CD4-positive, alpha-beta memory T cell (primary cell): Measurements from ENCODE around the gene EPS8L1. TPM values are rescaled to one million over a fixed set of nuclear protein-coding genes. Genes with fewer than 3 reads are reported as not detected.
"Not testable (repeated sequence)": the region's sequence is repeated elsewhere in the genome, so short reads cannot be mapped to it uniquely, and the experiment has no call there.

Experiments used
- CTCF ChIA-PET: fragments of 350-600 bp; sonication (Branson Sonifier 250); formaldehyde crosslinking; loops from one replicate; lab custom pipeline; 2021; ENCODE audit warnings: inconsistent platforms; ENCODE audit not compliant: partially characterized antibody; lab: Charles Lee
- POLR2A ChIA-PET: fragments of 350-600 bp; sonication (Branson Sonifier 250); formaldehyde crosslinking; loops from one replicate; lab custom pipeline; 2021; ENCODE audit not compliant: partially characterized antibody; lab: Charles Lee
- DNase-seq, 5 donors: peaks; one replicate each; pipeline versions ENCODE4 v3.0.0 to v3.0.0-alpha.2; 2020 to 2022; ENCODE audit warnings: mixed read lengths in 1 of 5
- H3K27ac ChIP-seq: one replicate; pipeline ENCODE4 v1.7.0; 2013; ENCODE audit warnings: low read depth, low read length
- H3K27me3 ChIP-seq: 2 replicates; pipeline ENCODE4 v1.7.0; 2013; ENCODE audit warnings: mild to moderate bottlenecking, low read length, moderate library complexity; ENCODE audit not compliant: insufficient read depth
- H3K36me3 ChIP-seq: 2 replicates; pipeline ENCODE4 v1.7.0; 2013; ENCODE audit warnings: mild to moderate bottlenecking, low read length, moderate library complexity; ENCODE audit not compliant: insufficient read depth
- H3K4me1 ChIP-seq: 2 replicates; pipeline ENCODE4 v1.7.0; 2013; ENCODE audit warnings: mild to moderate bottlenecking, low read length, moderate library complexity; ENCODE audit not compliant: insufficient read depth
- H3K4me3 ChIP-seq, 2 donors: one replicate each; pipeline ENCODE4 v1.7.0; 2013; ENCODE audit warnings: low read length in 2 of 2, mild to moderate bottlenecking in 1 of 2
- H3K9me3 ChIP-seq, 2 donors: one replicate each; pipeline ENCODE4 v1.7.0; 2013; ENCODE audit warnings: low read length in 2 of 2, control low read depth in 1 of 2; ENCODE audit not compliant: control insufficient read depth in 1 of 2
- H3K27ac Mint-ChIP-seq, 7 donors: one replicate each; pipeline ENCODE4 v1.8.0; 2020 to 2021; ENCODE audit warnings: mixed read lengths in 7 of 7, mild to moderate bottlenecking in 6 of 7, inconsistent platforms in 3 of 7, moderate library complexity in 3 of 7
- H3K27me3 Mint-ChIP-seq, 2 donors: one replicate each; pipeline ENCODE4 v1.8.0; 2020 to 2021; ENCODE audit warnings: mixed read lengths in 2 of 2
- H3K36me3 Mint-ChIP-seq, 2 donors: one replicate each; pipeline ENCODE4 v1.8.0; 2020 to 2021; ENCODE audit warnings: mixed read lengths in 2 of 2, inconsistent platforms in 1 of 2, mild to moderate bottlenecking in 1 of 2
- H3K4me1 Mint-ChIP-seq, 4 donors: one replicate each; pipeline ENCODE4 v1.8.0; 2020 to 2021; ENCODE audit warnings: mixed read lengths in 4 of 4, mild to moderate bottlenecking in 1 of 4
- H3K4me3 Mint-ChIP-seq, 8 donors: one replicate each; pipeline ENCODE4 v1.8.0; 2020 to 2021; ENCODE audit warnings: mixed read lengths in 8 of 8, mild to moderate bottlenecking in 7 of 8, moderate library complexity in 6 of 8, inconsistent platforms in 3 of 8
- H3K9me3 Mint-ChIP-seq, 8 donors: one replicate each; pipeline ENCODE4 v1.8.0; 2020 to 2021; ENCODE audit warnings: mixed read lengths in 8 of 8, mild to moderate bottlenecking in 5 of 8, inconsistent platforms in 3 of 8, moderate library complexity in 1 of 8
- intact Hi-C: fragments of 100-400 bp; cut with micrococcal nuclease; formaldehyde crosslinking; loops from one replicate; pipeline ENCODE4 v1.15.1; 2023
- polyA plus RNA-seq, 2 donors: library from polyadenylated mRNA; unstranded; fragments of 300-500 nt; fragmentation: Illumina TruSeq; gene quantifications; one replicate each; pipeline ENCODE4 v1.2.3, GENCODE V29; 2021
- total RNA-seq, 2 experiments: library from RNA; stranded (reverse); gene quantifications; one replicate each; pipeline ENCODE4 v1.2.3, GENCODE V29; 2021

EPS8L1 gene
- total and polyA plus RNA-seq, 4 experiments from 2014 or later: 0.45 to 2.2 (median 1.1) TPM

DNA sequence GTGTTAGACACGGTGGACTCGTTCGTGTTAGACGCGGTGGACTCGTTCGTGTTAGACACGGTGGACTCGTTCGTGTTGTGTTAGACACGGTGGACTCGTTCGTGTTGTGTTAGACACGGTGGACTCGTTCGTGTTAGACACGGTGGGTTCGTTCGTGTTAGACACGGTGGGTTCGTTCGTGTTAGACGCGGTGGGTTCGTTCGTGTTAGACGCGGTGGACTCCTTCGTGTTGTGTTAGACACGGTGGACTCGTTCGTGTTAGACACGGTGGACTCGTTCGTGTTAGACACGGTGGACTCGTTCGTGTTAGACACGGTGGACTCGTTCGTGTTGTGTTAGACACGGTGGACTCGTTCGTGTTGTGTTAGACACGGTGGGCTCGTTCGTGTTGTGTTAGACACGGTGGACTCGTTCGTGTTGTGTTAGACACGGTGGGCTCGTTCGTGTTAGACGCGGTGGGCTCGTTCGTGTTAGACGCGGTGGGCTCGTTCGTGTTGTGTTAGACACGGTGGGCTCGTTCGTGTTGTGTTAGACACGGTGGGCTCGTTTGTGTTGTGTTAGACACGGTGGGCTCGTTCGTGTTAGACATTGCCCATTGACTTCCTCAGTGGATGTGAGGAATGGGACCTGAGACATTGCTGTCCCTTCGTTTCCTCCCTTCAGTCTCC is 42.6 kb upstream of the EPS8L1 start:
- H3K27ac Mint-ChIP-seq, CTCF ChIA-PET: not testable (repeated sequence)

DNA sequence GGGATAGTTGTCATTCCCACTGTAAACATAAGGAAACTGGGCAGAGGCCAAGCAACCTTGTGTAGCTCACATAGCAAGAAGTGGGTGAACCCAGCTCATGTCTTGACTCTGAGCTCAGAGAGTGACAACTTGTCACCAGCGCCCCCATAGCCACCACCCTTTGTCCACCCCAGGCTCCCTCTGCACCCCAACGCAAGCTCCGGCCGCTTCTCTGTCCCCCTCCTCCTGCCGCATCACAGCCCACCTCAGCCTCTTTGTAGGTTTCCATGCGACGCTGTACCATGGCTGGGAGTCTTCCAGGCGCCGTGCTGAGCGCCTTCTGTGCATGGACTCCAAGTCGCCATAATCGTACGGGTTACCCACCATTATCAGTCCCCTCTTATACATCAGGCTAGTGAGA is 40.9 kb upstream of the EPS8L1 start:
- no peak for DNase-seq
- POLR2A ChIA-PET: no interaction called here
- intact Hi-C loops: no loop called here
- Mint-ChIP-seq H3K9me3 (peaks cover 0 to 3% (median 0%) of the 10 kb centered on the region in 8 donors), H3K27ac (peak overlapping the region in 1 of 7 donors; percentile 52), H3K36me3 (peaks cover under 1 to 5% of the 10 kb centered on the region in 2 donors), H3K4me3 (no peak overlapping the region), H3K27me3 (no peaks in the 10 kb centered on the region), H3K4me1 (peaks cover 0 to 2% (median 0%) of the 10 kb centered on the region in 4 donors)
- Histone ChIP-seq H3K36me3 (no peaks in the 10 kb centered on the region), H3K27me3 (no peaks in the 10 kb centered on the region), H3K4me1 (no peaks in the 10 kb centered on the region), H3K27ac (no peak overlapping the region), H3K9me3 (no peaks in the 10 kb centered on the region), H3K4me3 (no peak overlapping the region)
- CTCF ChIA-PET: no interaction called here

More for the DNA sequence above, 42.6 kb upstream of the EPS8L1 start:
- POLR2A ChIA-PET, H3K4me1 Mint-ChIP-seq, H3K27me3 ChIP-seq, H3K4me1 ChIP-seq, intact Hi-C loops, H3K9me3 ChIP-seq, H3K36me3 ChIP-seq, H3K27me3 Mint-ChIP-seq, H3K36me3 Mint-ChIP-seq, H3K9me3 Mint-ChIP-seq, H3K4me3 Mint-ChIP-seq, H3K4me3 ChIP-seq, DNase-seq, H3K27ac ChIP-seq: not testable (repeated sequence)

DNA sequence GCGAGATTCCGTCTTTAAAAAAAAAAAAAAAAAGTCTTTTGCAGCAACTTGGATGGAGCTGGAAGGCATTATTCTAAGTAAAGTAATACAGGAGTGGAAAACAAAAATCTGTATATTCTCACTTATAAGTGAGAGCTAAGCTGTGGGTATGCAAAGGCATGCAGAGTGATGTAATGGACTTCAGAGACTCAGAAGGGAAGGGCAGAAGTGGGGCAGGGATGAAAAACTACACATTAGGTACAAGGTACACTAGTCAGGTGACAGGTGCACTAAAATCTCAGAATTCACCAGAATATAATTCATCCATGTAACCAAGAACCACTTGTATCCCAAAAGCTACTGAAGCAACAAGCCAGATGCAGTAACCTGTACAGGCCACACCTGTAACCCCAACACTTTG is 39.6 kb upstream of the EPS8L1 start:
- POLR2A ChIA-PET: no interaction called here
- H3K27ac ChIP-seq: no peak overlapping the region

DNA sequence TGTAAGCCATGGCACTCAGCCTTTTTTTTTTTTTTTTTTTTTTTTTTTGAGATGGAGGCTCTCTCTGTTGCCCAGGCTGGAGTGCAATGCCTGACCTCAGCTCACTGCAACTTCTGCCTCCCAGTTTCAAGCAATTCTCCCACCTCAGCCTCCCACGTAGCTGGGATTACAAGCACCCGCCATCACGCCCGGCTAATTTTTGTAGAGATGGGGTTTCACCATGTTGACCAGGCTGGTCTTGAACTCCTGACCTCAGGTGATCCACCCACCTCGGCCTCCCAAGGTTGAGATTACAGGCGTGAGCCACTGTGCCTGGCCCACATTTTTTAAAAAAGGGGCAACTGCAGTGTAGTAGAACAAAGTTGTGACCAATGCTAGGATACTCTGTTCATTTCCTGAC is 38.1 kb upstream of the EPS8L1 start:
- H3K9me3 Mint-ChIP-seq, H3K27ac ChIP-seq, H3K4me3 Mint-ChIP-seq, H3K27me3 ChIP-seq, H3K36me3 Mint-ChIP-seq, H3K4me3 ChIP-seq, H3K9me3 ChIP-seq, H3K27me3 Mint-ChIP-seq, DNase-seq, intact Hi-C loops, H3K27ac Mint-ChIP-seq, H3K36me3 ChIP-seq, CTCF ChIA-PET: not testable (repeated sequence)
- H3K4me1 Mint-ChIP-seq: peaks cover 13 to 20% (median 17%) of the 10 kb centered on the region in 4 donors
- H3K4me1 ChIP-seq: peaks cover 15% of the 10 kb centered on the region
- POLR2A ChIA-PET: interaction anchor here (0.7 kb wide), 1 partner anchor 105 kb away, joined by 3 read pairs; no protein-coding TSS in a partner anchor

More for the DNA sequence above, 39.6 kb upstream of the EPS8L1 start:
- H3K27me3 ChIP-seq: no peaks in the 10 kb centered on the region
- Mint-ChIP-seq H3K36me3 (peaks cover 2 to 8% of the 10 kb centered on the region in 2 donors), H3K27me3 (no peaks in the 10 kb centered on the region), H3K4me1 (peaks cover 0 to 5% (median 2%) of the 10 kb centered on the region in 4 donors), H3K27ac (no peak overlapping the region), H3K9me3 (peaks cover 0 to 4% (median 0%) of the 10 kb centered on the region in 8 donors), H3K4me3 (no peak overlapping the region)
- intact Hi-C loops: no loop called here
- CTCF ChIA-PET: no interaction called here
- no peak for DNase-seq
- no peaks in the 10 kb centered on the region for H3K36me3 ChIP-seq
- H3K4me3 ChIP-seq: no peak overlapping the region
- no peaks in the 10 kb centered on the region for H3K4me1 ChIP-seq
- H3K9me3 ChIP-seq: no peaks in the 10 kb centered on the region

DNA sequence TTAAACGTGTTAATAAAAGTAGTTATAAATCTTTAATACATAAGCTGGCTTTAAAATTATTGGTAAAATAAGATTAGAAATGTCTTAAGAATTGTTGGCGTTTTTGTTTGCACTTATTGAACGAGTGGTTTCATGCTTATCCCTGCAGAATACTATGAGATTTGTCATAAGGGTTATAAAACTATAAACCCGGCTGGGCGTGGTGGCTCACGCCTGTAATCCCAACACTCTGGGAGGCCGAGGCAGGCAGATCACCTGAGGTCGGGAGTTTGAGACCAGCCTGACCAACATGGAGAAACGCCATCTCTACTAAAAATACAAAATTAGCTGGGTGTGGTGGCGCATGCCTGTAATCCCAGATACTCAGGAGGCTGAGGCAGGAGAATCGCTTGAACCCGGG is 35.0 kb upstream of the EPS8L1 start:
- peaks cover 14 to 25% (median 20%) of the 10 kb centered on the region in 4 donors for H3K4me1 Mint-ChIP-seq
- peak overlapping the region in 1 of 8 donors; percentile 46 for H3K4me3 Mint-ChIP-seq
- H3K4me3 ChIP-seq, H3K27ac ChIP-seq, DNase-seq, H3K9me3 ChIP-seq, CTCF ChIA-PET, POLR2A ChIA-PET, H3K9me3 Mint-ChIP-seq, intact Hi-C loops, H3K27me3 Mint-ChIP-seq, H3K27me3 ChIP-seq: not testable (repeated sequence)
- Histone ChIP-seq H3K4me1 (peaks cover 17% of the 10 kb centered on the region), H3K36me3 (peaks cover 11% of the 10 kb centered on the region)
- H3K27ac Mint-ChIP-seq: peak overlapping the region in 1 of 7 donors; percentile 43
- peaks cover 14 to 22% of the 10 kb centered on the region in 2 donors for H3K36me3 Mint-ChIP-seq

DNA sequence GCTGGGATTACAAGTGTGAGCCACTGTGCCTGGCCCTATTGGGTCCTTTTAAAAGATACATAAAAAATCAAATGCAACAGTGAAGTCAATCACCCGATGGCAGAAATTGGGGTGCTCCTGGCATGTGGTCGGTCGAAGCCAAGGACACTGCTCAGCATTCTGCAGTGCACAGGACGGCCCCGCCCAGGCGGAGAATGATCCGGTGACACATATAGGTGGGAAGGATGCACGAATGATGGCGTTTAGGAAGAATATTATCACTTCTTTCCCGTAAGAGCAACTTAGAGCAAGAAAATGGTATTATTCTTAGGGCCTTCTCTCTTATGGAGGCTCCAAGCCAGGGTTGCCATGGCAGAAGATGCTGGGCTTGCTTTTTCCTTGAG is 34.4 kb upstream of the EPS8L1 start:
- Mint-ChIP-seq H3K4me3 (peak overlapping the region in 5 of 8 donors; percentile 78 to 89 (median 81)), H3K9me3 (peaks cover 0 to 4% (median 0%) of the 10 kb centered on the region in 8 donors), H3K4me1 (peaks cover 14 to 25% (median 20%) of the 10 kb centered on the region in 4 donors), H3K36me3 (peaks cover 14 to 22% of the 10 kb centered on the region in 2 donors), H3K27me3 (no peaks in the 10 kb centered on the region), H3K27ac (peak overlapping the region in 2 of 7 donors; percentile 7 to 69)
- Histone ChIP-seq H3K36me3 (peaks cover 11% of the 10 kb centered on the region), H3K9me3 (no peaks in the 10 kb centered on the region), H3K4me3 (no peak overlapping the region), H3K27me3 (no peaks in the 10 kb centered on the region), H3K4me1 (peaks cover 17% of the 10 kb centered on the region), H3K27ac (no peak overlapping the region)
- DNase-seq: no peak
- intact Hi-C loops: no loop called here
- POLR2A ChIA-PET: no interaction called here
- CTCF ChIA-PET: no interaction called here

DNA sequence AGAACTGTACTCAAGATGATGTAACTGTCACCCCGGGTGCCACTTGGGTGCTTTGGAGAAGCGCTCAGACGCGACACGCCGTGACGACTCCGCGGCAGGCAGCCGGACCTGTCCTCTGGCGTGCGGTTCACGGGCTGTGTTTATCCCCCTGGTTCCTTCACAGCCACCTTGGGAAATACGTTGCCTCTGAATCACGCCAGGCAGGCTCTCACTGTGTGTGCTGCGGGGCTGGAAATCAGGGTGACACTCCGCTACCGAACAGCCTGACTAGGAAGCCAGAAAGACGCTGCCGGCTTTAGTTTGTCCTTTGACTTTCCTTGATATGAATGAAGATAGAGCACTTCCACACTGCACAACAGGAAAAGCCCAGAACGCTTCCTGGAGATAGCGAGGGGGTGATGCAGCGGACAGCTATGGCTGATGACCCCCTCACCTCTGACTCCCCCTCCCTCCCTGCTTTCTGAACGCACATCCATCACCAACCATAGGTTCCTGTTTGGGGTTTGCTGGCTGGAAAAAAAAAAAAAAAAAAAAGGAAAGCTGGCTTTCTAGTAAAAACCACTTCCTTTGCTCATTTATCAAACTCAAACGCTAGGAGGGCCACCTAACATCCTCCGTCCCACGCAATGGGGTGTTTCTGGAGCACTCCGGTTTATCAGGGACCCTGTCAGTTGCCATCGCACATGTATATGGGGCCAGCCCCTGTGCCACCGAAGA is 33.9 kb upstream of the EPS8L1 start:
- Histone ChIP-seq H3K27me3 (no peaks in the 10 kb centered on the region), H3K9me3 (no peaks in the 10 kb centered on the region), H3K4me1 (peaks cover 17% of the 10 kb centered on the region), H3K36me3 (peaks cover 16% of the 10 kb centered on the region), H3K27ac (no peak overlapping the region), H3K4me3 (no peak overlapping the region)
- intact Hi-C loops: no loop called here
- Mint-ChIP-seq H3K27me3 (no peaks in the 10 kb centered on the region), H3K4me3 (peak overlapping the region; percentile 64 to 89 (median 79)), H3K4me1 (peaks cover 14 to 25% (median 20%) of the 10 kb centered on the region in 4 donors), H3K9me3 (peaks cover 0 to 4% (median 0%) of the 10 kb centered on the region in 8 donors), H3K36me3 (peaks cover 14 to 26% of the 10 kb centered on the region in 2 donors), H3K27ac (peak overlapping the region in 6 of 7 donors; percentile 64 to 90 (median 80))
- CTCF ChIA-PET: no interaction called here
- peak in 4 of 5 donors; percentile 4 to 31 (median 12) for DNase-seq
- POLR2A ChIA-PET: interaction anchor here (0.6 kb wide), 1 partner anchor 680 kb away, joined by 4 read pairs; no protein-coding TSS in a partner anchor
